HAP-1 (cell line): ENCODE data around the gene PTPRF.

Experiments
- DNase-seq, 2 experiments: peaks; one replicate each; pipeline ENCODE4 v3.0.0-alpha.2; 2016 to 2020; ENCODE audit warnings: low spot score in 2 of 2
- H3K27me3 ChIP-seq: fragments of 250-450 bp; sonication (Bioruptor Pico); 2 replicates; pipeline ENCODE4 v1.5.1; 2020; ENCODE audit warnings: low read depth, mild to moderate bottlenecking, moderate library complexity
- H3K36me3 ChIP-seq: fragments of 250-450 bp; sonication (Bioruptor Pico); replicated peaks from 2 replicates; pipeline ENCODE4 v1.5.1; 2020; ENCODE audit warnings: mild to moderate bottlenecking
- H3K4me1 ChIP-seq: fragments of 250-450 bp; sonication (Bioruptor Pico); 2 replicates; pipeline ENCODE4 v1.5.1; 2020; ENCODE audit warnings: mild to moderate bottlenecking
- H3K4me3 ChIP-seq: fragments of 250-450 bp; sonication (Bioruptor Pico); 2 replicates; pipeline ENCODE4 v1.5.1; 2020; ENCODE audit warnings: mild to moderate bottlenecking, moderate library complexity
- H3K9me3 ChIP-seq: fragments of 250-450 bp; sonication (Bioruptor Pico); 2 replicates; pipeline ENCODE4 v1.5.1; 2020; ENCODE audit warnings: mild to moderate bottlenecking, moderate library complexity
- in situ Hi-C: fragments of 300-500 bp; cut with MboI; formaldehyde crosslinking; loops from 3 replicates; pipeline ENCODE4 v1.14.3; 2020; ENCODE audit warnings: low sequenced_read_pairs, inconsistent platforms, mixed read lengths

PTPRF gene

GRCh38 chr1:43668956-43669355, 138.3 kb downstream of the PTPRF start:
- no peak for DNase-seq
- H3K4me3 ChIP-seq = no peak overlapping the region
- H3K36me3 ChIP-seq = peaks cover 96% of the 10 kb centered on the region
- in situ Hi-C loops = no loop called here
- no peaks in the 10 kb centered on the region for H3K4me1 ChIP-seq
- H3K9me3 ChIP-seq = no peaks in the 10 kb centered on the region
- no peaks in the 10 kb centered on the region for H3K27me3 ChIP-seq

- no peaks in the 10 kb centered on the region for H3K4me1 ChIP-seq
- no peaks in the 10 kb centered on the region for H3K9me3 ChIP-seq
- peaks cover 96% of the 10 kb centered on the region for H3K36me3 ChIP-seq
- no peak for DNase-seq
- H3K27me3 ChIP-seq = no peaks in the 10 kb centered on the region
- H3K4me3 ChIP-seq = no peak overlapping the region
- in situ Hi-C loops = no loop called here
Measured at GRCh38 chr1:43669878-43670277, 139.2 kb downstream of the PTPRF start.

DNA sequence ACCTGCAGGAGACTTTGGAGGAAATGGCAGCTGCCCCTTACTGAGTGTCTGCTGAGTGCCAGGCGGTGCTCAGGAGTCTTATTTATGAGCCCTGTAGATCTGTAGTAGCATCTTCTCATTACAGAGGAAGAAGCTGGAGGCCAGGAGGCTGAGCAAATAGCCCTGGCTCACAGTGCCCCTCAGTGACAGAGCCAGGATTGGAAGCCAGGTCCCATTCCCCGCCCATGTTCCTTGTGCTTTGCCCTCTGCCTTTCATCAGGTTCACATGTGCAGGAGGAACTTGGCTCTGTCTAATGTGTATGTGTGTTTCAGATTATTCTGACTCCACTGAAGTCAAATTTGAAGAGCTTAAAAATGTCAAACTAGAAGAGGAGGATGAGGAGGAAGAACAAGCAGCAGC, 140.5 kb downstream of the PTPRF start:
- Histone ChIP-seq H3K27me3 (no peaks in the 10 kb centered on the region), H3K4me3 (no peak overlapping the region), H3K36me3 (peaks cover 86% of the 10 kb centered on the region), H3K4me1 (no peaks in the 10 kb centered on the region), H3K9me3 (no peaks in the 10 kb centered on the region)
- DNase-seq = no peak
- in situ Hi-C loops = no loop called here

GRCh38 chr1:43671626-43672330, 141.1 kb downstream of the PTPRF start:
- peaks cover 85% of the 10 kb centered on the region for H3K36me3 ChIP-seq
- no peaks in the 10 kb centered on the region for H3K4me1 ChIP-seq
- H3K27me3 ChIP-seq = no peaks in the 10 kb centered on the region
- in situ Hi-C loops = no loop called here
- H3K4me3 ChIP-seq = no peak overlapping the region
- DNase-seq = no peak
- no peaks in the 10 kb centered on the region for H3K9me3 ChIP-seq

- H3K4me1 ChIP-seq = no peaks in the 10 kb centered on the region
- in situ Hi-C loops = no loop called here
- H3K9me3 ChIP-seq = no peaks in the 10 kb centered on the region
- H3K36me3 ChIP-seq = peaks cover 76% of the 10 kb centered on the region
- no peaks in the 10 kb centered on the region for H3K27me3 ChIP-seq
- no peak for DNase-seq
- H3K4me3 ChIP-seq = no peak overlapping the region
Measured at GRCh38 chr1:43673261-43673660, 142.6 kb downstream of the PTPRF start.
